Naive thymus-derived CD8-positive, alpha-beta T cell (primary cell): ENCODE data around the gene TMEM95. TPM values are rescaled to one million over a fixed set of nuclear protein-coding genes. Genes with fewer than 3 reads are reported as not detected.
A peak's percentile ranks its signal among the peaks of the same experiment; 100 is the strongest.

Experiments
- ATAC-seq, 2 donors: fragments of 150-1000 bp; cut with Tn5 transposase in 1 of 2; sonication (Bioruptor Pico), chemical (Tn5 transposase) in 1 of 2; 1 replicate in 1 of 2; 2 replicates in 1 of 2; pipeline ENCODE4 v1.10.0; 2021; ENCODE audit warnings: mild to moderate bottlenecking in 2 of 2, moderate library complexity in 2 of 2
- POLR2A ChIA-PET: fragments of 350-600 bp; sonication (Branson Sonifier 250); formaldehyde crosslinking; loops from one replicate; lab custom pipeline; 2021; ENCODE audit warnings: antibody characterized with exemption; lab: Charles Lee
- DNase-seq, 10 donors: peaks; one replicate each; pipeline versions ENCODE4 v3.0.0 to v3.0.0-alpha.2; 2020 to 2022
- H3K27ac Mint-ChIP-seq, 10 donors: one replicate each; pipeline ENCODE4 v1.8.0; 2020 to 2022; ENCODE audit warnings: mild to moderate bottlenecking in 10 of 10, mixed read lengths in 10 of 10, moderate library complexity in 4 of 10, inconsistent platforms in 1 of 10
- H3K27me3 Mint-ChIP-seq, 5 donors: one replicate each; pipeline ENCODE4 v1.8.0; 2021 to 2022; ENCODE audit warnings: mixed read lengths in 5 of 5
- H3K36me3 Mint-ChIP-seq, 3 donors: one replicate each; pipeline ENCODE4 v1.8.0; 2020 to 2022; ENCODE audit warnings: mixed read lengths in 3 of 3, mild to moderate bottlenecking in 2 of 3, inconsistent platforms in 1 of 3
- H3K4me1 Mint-ChIP-seq, 4 donors: one replicate each; pipeline ENCODE4 v1.8.0; 2021 to 2022; ENCODE audit warnings: mixed read lengths in 4 of 4
- H3K4me3 Mint-ChIP-seq, 10 donors: one replicate each; pipeline ENCODE4 v1.8.0; 2020 to 2022; ENCODE audit warnings: mild to moderate bottlenecking in 10 of 10, mixed read lengths in 10 of 10, moderate library complexity in 6 of 10, inconsistent platforms in 1 of 10
- H3K9me3 Mint-ChIP-seq, 9 donors: one replicate each; pipeline ENCODE4 v1.8.0; 2020 to 2022; ENCODE audit warnings: mixed read lengths in 9 of 9, mild to moderate bottlenecking in 3 of 9, inconsistent platforms in 1 of 9, moderate library complexity in 1 of 9
- polyA plus RNA-seq, 3 donors: library from polyadenylated mRNA; unstranded; fragments of 300-500 nt; fragmentation: Illumina TruSeq; gene quantifications; one replicate each; pipeline ENCODE4 v1.2.3, GENCODE V29; 2021
- total RNA-seq, 8 experiments: library from RNA in 2 of 8; stranded (reverse) in 2 of 8; gene quantifications; one replicate each; pipeline ENCODE4 v1.2.3 and lab custom pipeline; 2021 to 2026

Gene TMEM95
- total and polyA plus RNA-seq, 5 experiments from 2014 or later, result not detected

- H3K27ac Mint-ChIP-seq, result peak overlapping the region; percentile 53 to 95 (median 82)
- no peaks in the 10 kb centered on the region for H3K27me3 Mint-ChIP-seq
- H3K36me3 Mint-ChIP-seq, result peaks cover 0 to 72% (median 5%) of the 10 kb centered on the region in 3 donors
- peaks cover 16 to 77% (median 43%) of the 10 kb centered on the region in 4 donors for H3K4me1 Mint-ChIP-seq
- no peaks in the 10 kb centered on the region for H3K9me3 Mint-ChIP-seq
- POLR2A ChIA-PET, result interaction anchor here (0.7 to 5.9 kb wide), 10 partner anchors 9 to 212 kb away, joined by 3 to 109 read pairs (median 4); partner anchors contain the start of genes ACAP1, GPS2, NEURL4 and PLSCR3
- ATAC-seq (no peak), DNase-seq (no peak)
- peak overlapping the region in 1 of 10 donors; percentile 32 for H3K4me3 Mint-ChIP-seq
Observed at GRCh38 chr17:7348478-7349242, 6.3 kb upstream of the TMEM95 start.

GRCh38 chr17:7351665-7352502 is 3.1 kb upstream of the TMEM95 start, which contains the start of gene KCTD11:
KCTD11 (plus strand) TSS chr17:7352162.
- H3K4me3 Mint-ChIP-seq, result peak within 1 kb of the TSS; percentile 74 to 92 (median 86)
- no peaks in the 10 kb centered on the region for H3K9me3 Mint-ChIP-seq
- POLR2A ChIA-PET, result interaction anchor here (0.6 to 5.9 kb wide), 21 partner anchors 10 to 335 kb away, joined by 3 to 109 read pairs (median 8); partner anchors contain the start of genes ACAP1, FGF11, GPS2 and NEURL4
- H3K27me3 Mint-ChIP-seq, result no peaks in the 10 kb centered on the region
- ATAC-seq (peak; percentile 38 to 51), DNase-seq (peak; percentile 51 to 81 (median 62))
- peaks cover 0 to 40% (median 5%) of the 10 kb centered on the region in 3 donors for H3K36me3 Mint-ChIP-seq
- H3K27ac Mint-ChIP-seq, result peak within 1 kb of the TSS; percentile 78 to 91 (median 86)
- peaks cover 19 to 82% (median 55%) of the 10 kb centered on the region in 4 donors for H3K4me1 Mint-ChIP-seq

GRCh38 chr17:7352503-7352889 is 2.5 kb upstream of the TMEM95 start:
- peak overlapping the region; percentile 67 to 91 (median 86) for H3K27ac Mint-ChIP-seq
- ATAC-seq, result no peak
- peaks cover 20 to 76% (median 53%) of the 10 kb centered on the region in 4 donors for H3K4me1 Mint-ChIP-seq

GRCh38 chr17:7352910-7353635 is 1.9 kb upstream of the TMEM95 start:
- peaks cover 0 to 29% (median 5%) of the 10 kb centered on the region in 3 donors for H3K36me3 Mint-ChIP-seq

More at GRCh38 chr17:7352503-7352889, 2.5 kb upstream of the TMEM95 start:
- POLR2A ChIA-PET, result interaction anchor here (1.0 to 5.1 kb wide), 6 partner anchors 16 to 131 kb away, joined by 3 to 65 read pairs (median 10); partner anchors contain the start of genes ACAP1, FGF11, POLR2A and TMEM102
- Mint-ChIP-seq H3K36me3 (peaks cover 0 to 34% (median 5%) of the 10 kb centered on the region in 3 donors), H3K4me3 (peak overlapping the region; percentile 74 to 92 (median 86)), H3K27me3 (no peaks in the 10 kb centered on the region), H3K9me3 (no peaks in the 10 kb centered on the region)
- DNase-seq, result peak in 1 of 10 donors; percentile 62

GRCh38 chr17:7354262-7354843 is 603 bp upstream of the TMEM95 start:
- Mint-ChIP-seq H3K36me3 (peaks cover 0 to 17% (median 4%) of the 10 kb centered on the region in 3 donors), H3K4me1 (peaks cover 15 to 58% (median 45%) of the 10 kb centered on the region in 4 donors), H3K27ac (peak overlapping the region in 9 of 10 donors; percentile 15 to 91 (median 80)), H3K27me3 (no peaks in the 10 kb centered on the region), H3K4me3 (peak overlapping the region in 4 of 10 donors; percentile 7 to 60 (median 14)), H3K9me3 (no peaks in the 10 kb centered on the region)
- POLR2A ChIA-PET, result interaction anchor here (0.6 to 5.1 kb wide), 10 partner anchors 18 to 101 kb away, joined by 3 to 65 read pairs (median 3); partner anchors contain the start of genes ACAP1, FGF11, GPS2 and TMEM102
- DNase-seq, result no peak
- no peak for ATAC-seq

More at GRCh38 chr17:7352910-7353635, 1.9 kb upstream of the TMEM95 start:
- peak overlapping the region; percentile 27 to 91 (median 86) for H3K27ac Mint-ChIP-seq
- no peaks in the 10 kb centered on the region for H3K9me3 Mint-ChIP-seq
- DNase-seq (peak in 1 of 10 donors; percentile 63), ATAC-seq (no peak)
- no peaks in the 10 kb centered on the region for H3K27me3 Mint-ChIP-seq
- peak overlapping the region; percentile 74 to 92 (median 86) for H3K4me3 Mint-ChIP-seq
- POLR2A ChIA-PET, result interaction anchor here (0.6 to 5.1 kb wide), 9 partner anchors 16 to 131 kb away, joined by 3 to 65 read pairs (median 5); partner anchors contain the start of genes ACAP1, FGF11, GPS2 and POLR2A
- peaks cover 20 to 70% (median 51%) of the 10 kb centered on the region in 4 donors for H3K4me1 Mint-ChIP-seq

GRCh38 chr17:7355573-7355972 is 617 bp downstream of the TMEM95 start:
- Mint-ChIP-seq H3K9me3 (no peaks in the 10 kb centered on the region), H3K27me3 (no peaks in the 10 kb centered on the region), H3K4me3 (no peak overlapping the region), H3K4me1 (peaks cover 13 to 47% (median 37%) of the 10 kb centered on the region in 4 donors), H3K27ac (peak overlapping the region in 3 of 10 donors; percentile 29 to 65 (median 64)), H3K36me3 (peaks cover 0 to 7% (median 0%) of the 10 kb centered on the region in 3 donors)
- DNase-seq, result no peak
- no peak for ATAC-seq
- POLR2A ChIA-PET, result interaction anchor here (0.6 to 5.1 kb wide), 16 partner anchors 19 to 234 kb away, joined by 3 to 65 read pairs (median 6); partner anchors contain the start of genes ACAP1, FGF11, GPS2 and PLSCR3

GRCh38 chr17:7356072-7356549 is 1.2 kb downstream of the TMEM95 start:
- peaks cover 0 to 7% (median 0%) of the 10 kb centered on the region in 3 donors for H3K36me3 Mint-ChIP-seq
- POLR2A ChIA-PET, result interaction anchor here (0.6 to 5.1 kb wide), 17 partner anchors 19 to 233 kb away, joined by 3 to 65 read pairs (median 6); partner anchors contain the start of genes ACAP1, FGF11, GPS2 and PLSCR3
- H3K4me1 Mint-ChIP-seq, result peaks cover 13 to 42% (median 34%) of the 10 kb centered on the region in 4 donors
- peak; percentile 57 to 76 for ATAC-seq
- H3K9me3 Mint-ChIP-seq, result no peaks in the 10 kb centered on the region
- DNase-seq, result peak; percentile 68 to 90 (median 82)
- H3K27ac Mint-ChIP-seq, result peak overlapping the region in 5 of 10 donors; percentile 29 to 78 (median 64)
- H3K4me3 Mint-ChIP-seq, result no peak overlapping the region
- no peaks in the 10 kb centered on the region for H3K27me3 Mint-ChIP-seq

- DNase-seq (no peak), ATAC-seq (no peak)
- peaks cover 0 to 4% (median 0%) of the 10 kb centered on the region in 3 donors for H3K36me3 Mint-ChIP-seq
- POLR2A ChIA-PET, result interaction anchor here (0.6 to 5.1 kb wide), 9 partner anchors 20 to 128 kb away, joined by 3 to 65 read pairs (median 7); partner anchors contain the start of genes ACAP1, FGF11, PLSCR3 and POLR2A
- H3K4me3 Mint-ChIP-seq, result no peak overlapping the region
- no peaks in the 10 kb centered on the region for H3K9me3 Mint-ChIP-seq
- peaks cover 13 to 37% (median 32%) of the 10 kb centered on the region in 4 donors for H3K4me1 Mint-ChIP-seq
- peak overlapping the region in 1 of 10 donors; percentile 64 for H3K27ac Mint-ChIP-seq
- peaks cover 0 to 4% (median 0%) of the 10 kb centered on the region in 5 donors for H3K27me3 Mint-ChIP-seq
Observed at GRCh38 chr17:7356756-7357155, 1.8 kb downstream of the TMEM95 start.

- peaks cover 13 to 35% (median 30%) of the 10 kb centered on the region in 4 donors for H3K4me1 Mint-ChIP-seq
- peaks cover 0 to 7% (median 0%) of the 10 kb centered on the region in 5 donors for H3K27me3 Mint-ChIP-seq
- ATAC-seq (no peak), DNase-seq (no peak)
- peaks cover 0 to 4% (median 0%) of the 10 kb centered on the region in 3 donors for H3K36me3 Mint-ChIP-seq
- peak overlapping the region in 1 of 10 donors; percentile 50 for H3K27ac Mint-ChIP-seq
- POLR2A ChIA-PET, result interaction anchor here (0.7 kb wide), 1 partner anchor 113 kb away, joined by 4 read pairs; no protein-coding TSS in a partner anchor
- no peaks in the 10 kb centered on the region for H3K9me3 Mint-ChIP-seq
- H3K4me3 Mint-ChIP-seq, result no peak overlapping the region
Observed at GRCh38 chr17:7357381-7357780, 2.4 kb downstream of the TMEM95 start.

- H3K4me1 Mint-ChIP-seq, result peaks cover 0 to 2% (median 0%) of the 10 kb centered on the region in 4 donors
Observed at GRCh38 chr17:7361906-7362305, 7.0 kb downstream of the TMEM95 start.

More at GRCh38 chr17:7361906-7362305, 7.0 kb downstream of the TMEM95 start:
- Mint-ChIP-seq H3K36me3 (no peaks in the 10 kb centered on the region), H3K4me3 (no peak overlapping the region), H3K27ac (peak overlapping the region in 1 of 10 donors; percentile 73), H3K27me3 (peaks cover 0 to 7% (median 0%) of the 10 kb centered on the region in 5 donors), H3K9me3 (no peaks in the 10 kb centered on the region)
- no peak for ATAC-seq
- POLR2A ChIA-PET, result interaction anchor here (0.7 to 1.6 kb wide), 5 partner anchors 22 to 118 kb away, joined by 3 to 8 read pairs (median 4); partner anchors contain the start of genes CHRNB1 and ZBTB4
- DNase-seq, result no peak
